GM19438 (cell line): Measurements from ENCODE around the gene PDE4B.
A peak's percentile ranks its signal among the peaks of the same experiment; 100 is the strongest.

Source experiments
- ATAC-seq: cut with Tn5 transposase; IDR thresholded peaks from one replicate; pipeline ENCODE4 v1.9.1; 2021; ENCODE audit warnings: low read depth; ENCODE audit not compliant: unreplicated experiment

The PDE4B gene

GRCh38 chr1:66217561-66217960 is 424.9 kb downstream of the PDE4B start:
- ATAC-seq: no peak

GRCh38 chr1:66220477-66220876 is 427.8 kb downstream of the PDE4B start:
- no peak for ATAC-seq

- no peak for ATAC-seq
These were observed 431.0 kb downstream of the PDE4B start for GRCh38 chr1:66223681-66224080.

- no peak for ATAC-seq
These were observed 434.3 kb downstream of the PDE4B start for GRCh38 chr1:66226985-66227384.

- no peak for ATAC-seq
These were observed 435.3 kb downstream of the PDE4B start for GRCh38 chr1:66227966-66228365.

- ATAC-seq: no peak
These were observed 438.5 kb downstream of the PDE4B start for GRCh38 chr1:66231217-66231616.

- ATAC-seq: no peak
These were observed 439.2 kb downstream of the PDE4B start for GRCh38 chr1:66231681-66232463.

- ATAC-seq: no peak
These were observed 444.3 kb downstream of the PDE4B start for GRCh38 chr1:66237042-66237441.

GRCh38 chr1:66237722-66238479 is 445.2 kb downstream of the PDE4B start:
- no peak for ATAC-seq

- ATAC-seq: no peak
These were observed 447.1 kb downstream of the PDE4B start for GRCh38 chr1:66239834-66240233.

GRCh38 chr1:66240491-66241484 is 448.1 kb downstream of the PDE4B start:
- ATAC-seq: no peak

GRCh38 chr1:66242646-66243547 is 450.2 kb downstream of the PDE4B start:
- ATAC-seq: peak; percentile 66

GRCh38 chr1:66243548-66244130 is 450.9 kb downstream of the PDE4B start:
- no peak for ATAC-seq

- no peak for ATAC-seq
These were observed 451.7 kb downstream of the PDE4B start for GRCh38 chr1:66244429-66244828.

GRCh38 chr1:66245691-66246090 is 453.0 kb downstream of the PDE4B start:
- ATAC-seq: no peak

GRCh38 chr1:66246351-66247269 is 453.9 kb downstream of the PDE4B start:
- ATAC-seq: no peak

- peak; percentile 62 for ATAC-seq
These were observed 454.9 kb downstream of the PDE4B start for GRCh38 chr1:66247415-66248208.

GRCh38 chr1:66248257-66248656 is 455.6 kb downstream of the PDE4B start:
- no peak for ATAC-seq
